HEK293 (cell line): ENCODE measurements around the gene FOXP4.

Source experiments
- KLF16 ChIP-seq: fragments of 450-650 bp; formaldehyde crosslinking; IDR thresholded peaks from 2 replicates; pipeline ENCODE4 v1.5.1; 2017; ENCODE audit warnings: missing biosample characterization, missing genetic modification characterization
- SP7 ChIP-seq: fragments of 450-650 bp; formaldehyde crosslinking; IDR thresholded peaks from 2 replicates; pipeline ENCODE4 v1.5.1; 2016; ENCODE audit warnings: missing biosample characterization, missing genetic modification characterization
- YY1 ChIP-seq: fragments of 450-650 bp; formaldehyde crosslinking; IDR thresholded peaks from 2 replicates; pipeline ENCODE4 v1.5.1; 2018; ENCODE audit warnings: missing biosample characterization, missing genetic modification characterization
- ZNF501 ChIP-seq: fragments of 450-650 bp; formaldehyde crosslinking; IDR thresholded peaks from 2 replicates; pipeline ENCODE4 v1.5.1; 2016; ENCODE audit warnings: missing biosample characterization, missing genetic modification characterization
- ZNF777 ChIP-seq: fragments of 450-650 bp; formaldehyde crosslinking; IDR thresholded peaks from 2 replicates; pipeline ENCODE4 v1.5.1; 2017; ENCODE audit warnings: missing biosample characterization, missing genetic modification characterization, borderline replicate concordance
- TF ChIP-seq, protein P1 (sequence below): fragments of 450-650 bp; formaldehyde crosslinking; IDR thresholded peaks from 2 replicates; pipeline ENCODE4 v1.5.1; 2016; ENCODE audit warnings: missing biosample characterization, missing genetic modification characterization
- TF ChIP-seq, protein P2 (sequence below): fragments of 450-650 bp; formaldehyde crosslinking; IDR thresholded peaks from 2 replicates; pipeline ENCODE4 v1.5.1; 2016; ENCODE audit warnings: missing biosample characterization, missing genetic modification characterization
- TF ChIP-seq, protein P3 (sequence below): fragments of 450-650 bp; formaldehyde crosslinking; IDR thresholded peaks from 2 replicates; pipeline ENCODE4 v1.5.1; 2016; ENCODE audit warnings: missing biosample characterization, missing genetic modification characterization

DNA sequence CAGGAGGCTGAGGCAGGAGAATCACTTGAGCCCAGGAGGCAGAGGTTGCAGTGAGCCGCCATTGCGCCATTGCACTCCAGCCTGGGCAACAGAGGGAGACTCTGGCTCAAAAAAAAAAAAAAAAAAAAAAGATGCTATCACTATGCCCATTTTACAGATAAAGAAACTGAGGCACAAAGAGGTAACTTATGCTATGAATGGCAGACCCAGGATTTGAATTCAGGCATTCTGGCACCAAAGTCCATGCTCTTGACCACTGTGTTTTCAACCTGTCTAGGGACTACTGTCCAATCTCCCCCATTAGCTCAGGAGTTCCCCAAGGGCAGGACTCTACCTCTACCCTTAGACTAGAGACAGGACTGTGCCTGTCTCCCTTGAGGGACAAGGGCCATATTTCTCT is 82.9 kb downstream of the FOXP4 start:
- TF ChIP-seq, protein P1, sequence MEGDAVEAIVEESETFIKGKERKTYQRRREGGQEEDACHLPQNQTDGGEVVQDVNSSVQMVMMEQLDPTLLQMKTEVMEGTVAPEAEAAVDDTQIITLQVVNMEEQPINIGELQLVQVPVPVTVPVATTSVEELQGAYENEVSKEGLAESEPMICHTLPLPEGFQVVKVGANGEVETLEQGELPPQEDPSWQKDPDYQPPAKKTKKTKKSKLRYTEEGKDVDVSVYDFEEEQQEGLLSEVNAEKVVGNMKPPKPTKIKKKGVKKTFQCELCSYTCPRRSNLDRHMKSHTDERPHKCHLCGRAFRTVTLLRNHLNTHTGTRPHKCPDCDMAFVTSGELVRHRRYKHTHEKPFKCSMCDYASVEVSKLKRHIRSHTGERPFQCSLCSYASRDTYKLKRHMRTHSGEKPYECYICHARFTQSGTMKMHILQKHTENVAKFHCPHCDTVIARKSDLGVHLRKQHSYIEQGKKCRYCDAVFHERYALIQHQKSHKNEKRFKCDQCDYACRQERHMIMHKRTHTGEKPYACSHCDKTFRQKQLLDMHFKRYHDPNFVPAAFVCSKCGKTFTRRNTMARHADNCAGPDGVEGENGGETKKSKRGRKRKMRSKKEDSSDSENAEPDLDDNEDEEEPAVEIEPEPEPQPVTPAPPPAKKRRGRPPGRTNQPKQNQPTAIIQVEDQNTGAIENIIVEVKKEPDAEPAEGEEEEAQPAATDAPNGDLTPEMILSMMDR (tag by site-specific recombination), result no peak
- TF ChIP-seq KLF16 (tag by site-specific recombination) (no peak), YY1 (tag by site-specific recombination) (no peak), ZNF501 (no peak), SP7 (tag by site-specific recombination) (no peak), ZNF777 (tag by site-specific recombination) (no peak)
- TF ChIP-seq, protein P2, sequence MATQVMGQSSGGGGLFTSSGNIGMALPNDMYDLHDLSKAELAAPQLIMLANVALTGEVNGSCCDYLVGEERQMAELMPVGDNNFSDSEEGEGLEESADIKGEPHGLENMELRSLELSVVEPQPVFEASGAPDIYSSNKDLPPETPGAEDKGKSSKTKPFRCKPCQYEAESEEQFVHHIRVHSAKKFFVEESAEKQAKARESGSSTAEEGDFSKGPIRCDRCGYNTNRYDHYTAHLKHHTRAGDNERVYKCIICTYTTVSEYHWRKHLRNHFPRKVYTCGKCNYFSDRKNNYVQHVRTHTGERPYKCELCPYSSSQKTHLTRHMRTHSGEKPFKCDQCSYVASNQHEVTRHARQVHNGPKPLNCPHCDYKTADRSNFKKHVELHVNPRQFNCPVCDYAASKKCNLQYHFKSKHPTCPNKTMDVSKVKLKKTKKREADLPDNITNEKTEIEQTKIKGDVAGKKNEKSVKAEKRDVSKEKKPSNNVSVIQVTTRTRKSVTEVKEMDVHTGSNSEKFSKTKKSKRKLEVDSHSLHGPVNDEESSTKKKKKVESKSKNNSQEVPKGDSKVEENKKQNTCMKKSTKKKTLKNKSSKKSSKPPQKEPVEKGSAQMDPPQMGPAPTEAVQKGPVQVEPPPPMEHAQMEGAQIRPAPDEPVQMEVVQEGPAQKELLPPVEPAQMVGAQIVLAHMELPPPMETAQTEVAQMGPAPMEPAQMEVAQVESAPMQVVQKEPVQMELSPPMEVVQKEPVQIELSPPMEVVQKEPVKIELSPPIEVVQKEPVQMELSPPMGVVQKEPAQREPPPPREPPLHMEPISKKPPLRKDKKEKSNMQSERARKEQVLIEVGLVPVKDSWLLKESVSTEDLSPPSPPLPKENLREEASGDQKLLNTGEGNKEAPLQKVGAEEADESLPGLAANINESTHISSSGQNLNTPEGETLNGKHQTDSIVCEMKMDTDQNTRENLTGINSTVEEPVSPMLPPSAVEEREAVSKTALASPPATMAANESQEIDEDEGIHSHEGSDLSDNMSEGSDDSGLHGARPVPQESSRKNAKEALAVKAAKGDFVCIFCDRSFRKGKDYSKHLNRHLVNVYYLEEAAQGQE, result no peak
- TF ChIP-seq, protein P3, sequence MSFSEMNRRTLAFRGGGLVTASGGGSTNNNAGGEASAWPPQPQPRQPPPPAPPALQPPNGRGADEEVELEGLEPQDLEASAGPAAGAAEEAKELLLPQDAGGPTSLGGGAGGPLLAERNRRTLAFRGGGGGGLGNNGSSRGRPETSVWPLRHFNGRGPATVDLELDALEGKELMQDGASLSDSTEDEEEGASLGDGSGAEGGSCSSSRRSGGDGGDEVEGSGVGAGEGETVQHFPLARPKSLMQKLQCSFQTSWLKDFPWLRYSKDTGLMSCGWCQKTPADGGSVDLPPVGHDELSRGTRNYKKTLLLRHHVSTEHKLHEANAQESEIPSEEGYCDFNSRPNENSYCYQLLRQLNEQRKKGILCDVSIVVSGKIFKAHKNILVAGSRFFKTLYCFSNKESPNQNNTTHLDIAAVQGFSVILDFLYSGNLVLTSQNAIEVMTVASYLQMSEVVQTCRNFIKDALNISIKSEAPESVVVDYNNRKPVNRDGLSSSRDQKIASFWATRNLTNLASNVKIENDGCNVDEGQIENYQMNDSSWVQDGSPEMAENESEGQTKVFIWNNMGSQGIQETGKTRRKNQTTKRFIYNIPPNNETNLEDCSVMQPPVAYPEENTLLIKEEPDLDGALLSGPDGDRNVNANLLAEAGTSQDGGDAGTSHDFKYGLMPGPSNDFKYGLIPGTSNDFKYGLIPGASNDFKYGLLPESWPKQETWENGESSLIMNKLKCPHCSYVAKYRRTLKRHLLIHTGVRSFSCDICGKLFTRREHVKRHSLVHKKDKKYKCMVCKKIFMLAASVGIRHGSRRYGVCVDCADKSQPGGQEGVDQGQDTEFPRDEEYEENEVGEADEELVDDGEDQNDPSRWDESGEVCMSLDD, result no peak
